ENCODE results near the gene NUDT19. TPM values are rescaled to one million over a fixed set of nuclear protein-coding genes. Genes with fewer than 3 reads are reported as not detected.
"Not testable (repeated sequence)": the region's sequence is repeated elsewhere in the genome, so short reads cannot be mapped to it uniquely, and the experiment has no call there.

NUDT19 gene
- total RNA-seq, 1 experiment from 2014 or later: 6.1 TPM

GRCh38 chr19:32692727-32693061 lies 1.1 kb downstream of the NUDT19 start:
- H3K79me1 ChIP-seq (ENCODE audit: insufficient read depth, low read depth, low read length, poor library complexity, severe bottlenecking): no peaks in the 10 kb centered on the region
- H4K91ac ChIP-seq (ENCODE audit: insufficient read length, low read depth, low read length): no peak overlapping the region
- Mint-ChIP-seq H3K9me3 (peaks cover 5 to 7% of the 10 kb centered on the region in 2 experiments; a peak in 3 of 5 replicates), H3K36me3 (ENCODE audit: insufficient read depth in 1 of 3, low read depth in 3 of 3) (peaks cover 0 to 14% (median 7%) of the 10 kb centered on the region in 3 experiments; a peak in 6 of 7 replicates), H3K27ac (no peak overlapping the region), H3K4me1 (peaks cover 17 to 25% of the 10 kb centered on the region in 2 experiments), H3K4me3 (peak overlapping the region; percentile 53 to 75; a peak in 4 of 5 replicates), H3K27me3 (ENCODE audit: low read depth) (peaks cover 13% of the 10 kb centered on the region; the same call in 1 of the 2 replicates)
- DNase-seq: no peak
- no peak overlapping the region for H2BK20ac ChIP-seq (ENCODE audit: low read depth, low read length, poor library complexity, severe bottlenecking)
- no peaks in the 10 kb centered on the region for H3K9me3 ChIP-seq (ENCODE audit: control insufficient read depth, low read depth, low read length)
- H2AK5ac ChIP-seq (ENCODE audit: insufficient read length, low read length): no peak overlapping the region
- no peak overlapping the region for H3K4ac ChIP-seq (ENCODE audit: low read depth, low read length)
- H3K79me2 ChIP-seq (ENCODE audit: insufficient read depth, low read length): no peaks in the 10 kb centered on the region
- H2BK120ac ChIP-seq (ENCODE audit: low read depth, low read length, poor library complexity, severe bottlenecking): no peak overlapping the region
- H3K9ac ChIP-seq (ENCODE audit: extremely low read depth, insufficient read length, low read length): no peak overlapping the region
- no peak overlapping the region for H3K23ac ChIP-seq (ENCODE audit: insufficient read length, low read depth, low read length)
- H3K14ac ChIP-seq (ENCODE audit: insufficient read depth, low read length): peak overlapping the region; percentile 89; the same call in 1 of the 2 replicates
- no CpG with 5 or more reads among the region's 7 CpGs for WGBS (ENCODE audit: extremely low coverage, insufficient read length, low lambda C conversion rate)
- no peak overlapping the region for H2AFZ ChIP-seq (ENCODE audit: low read length)
- H3K4me2 ChIP-seq (ENCODE audit: insufficient read depth, insufficient read length, low read length): peak overlapping the region; percentile 40
- H2BK5ac ChIP-seq (ENCODE audit: insufficient read length, low read length): no peak overlapping the region
- H3K4me1 ChIP-seq (ENCODE audit: insufficient read depth, low read length): peaks cover 2% of the 10 kb centered on the region; the same call in 1 of the 2 replicates
- H3K27me3 ChIP-seq (ENCODE audit: insufficient read depth, low read length): no peaks in the 10 kb centered on the region; the same call in 1 of the 2 replicates
- H3T11ph ChIP-seq (ENCODE audit: low read length): no peak overlapping the region
- H3K18ac ChIP-seq (ENCODE audit: insufficient read length, low read depth, low read length): no peak overlapping the region
- H3K27ac ChIP-seq (ENCODE audit: insufficient read length, low read depth, low read length): no peak overlapping the region
- no peak overlapping the region for H2BK15ac ChIP-seq (ENCODE audit: low read depth, low read length)
- TF ChIP-seq, protein P1, sequence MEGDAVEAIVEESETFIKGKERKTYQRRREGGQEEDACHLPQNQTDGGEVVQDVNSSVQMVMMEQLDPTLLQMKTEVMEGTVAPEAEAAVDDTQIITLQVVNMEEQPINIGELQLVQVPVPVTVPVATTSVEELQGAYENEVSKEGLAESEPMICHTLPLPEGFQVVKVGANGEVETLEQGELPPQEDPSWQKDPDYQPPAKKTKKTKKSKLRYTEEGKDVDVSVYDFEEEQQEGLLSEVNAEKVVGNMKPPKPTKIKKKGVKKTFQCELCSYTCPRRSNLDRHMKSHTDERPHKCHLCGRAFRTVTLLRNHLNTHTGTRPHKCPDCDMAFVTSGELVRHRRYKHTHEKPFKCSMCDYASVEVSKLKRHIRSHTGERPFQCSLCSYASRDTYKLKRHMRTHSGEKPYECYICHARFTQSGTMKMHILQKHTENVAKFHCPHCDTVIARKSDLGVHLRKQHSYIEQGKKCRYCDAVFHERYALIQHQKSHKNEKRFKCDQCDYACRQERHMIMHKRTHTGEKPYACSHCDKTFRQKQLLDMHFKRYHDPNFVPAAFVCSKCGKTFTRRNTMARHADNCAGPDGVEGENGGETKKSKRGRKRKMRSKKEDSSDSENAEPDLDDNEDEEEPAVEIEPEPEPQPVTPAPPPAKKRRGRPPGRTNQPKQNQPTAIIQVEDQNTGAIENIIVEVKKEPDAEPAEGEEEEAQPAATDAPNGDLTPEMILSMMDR (conservative IDR thresholded peaks at IDR 0.05): no peak
- no peak overlapping the region for H4K5ac ChIP-seq (ENCODE audit: insufficient read length, low read depth, low read length)
- H4K8ac ChIP-seq (replicated peaks; ENCODE audit: insufficient read length, low read depth, low read length): no peak overlapping the region
- H3K56ac ChIP-seq (ENCODE audit: insufficient read length, low read depth, low read length): no peak overlapping the region
- no peak overlapping the region for H2BK12ac ChIP-seq (ENCODE audit: insufficient read length, low read depth, low read length)
- no peaks in the 10 kb centered on the region for H4K20me1 ChIP-seq (ENCODE audit: control insufficient read depth, insufficient read depth, insufficient read length)
- H3K23me2 ChIP-seq (ENCODE audit: insufficient read length, low read depth, low read length, poor library complexity, severe bottlenecking): peaks cover 6% of the 10 kb centered on the region

GRCh38 chr19:32693151-32694108 lies 1.8 kb downstream of the NUDT19 start:
- H3K27ac Mint-ChIP-seq; H3K79me1 ChIP-seq (ENCODE audit: insufficient read depth, low read depth, low read length, poor library complexity, severe bottlenecking); H3K27ac ChIP-seq (ENCODE audit: insufficient read length, low read depth, low read length); DNase-seq; H4K91ac ChIP-seq (ENCODE audit: insufficient read length, low read depth, low read length); H3K4me1 ChIP-seq (ENCODE audit: insufficient read depth, low read length); H2AK5ac ChIP-seq (ENCODE audit: insufficient read length, low read length); H3K23ac ChIP-seq (ENCODE audit: insufficient read length, low read depth, low read length); H2BK5ac ChIP-seq (ENCODE audit: insufficient read length, low read length); H3K56ac ChIP-seq (ENCODE audit: insufficient read length, low read depth, low read length); H3K18ac ChIP-seq (ENCODE audit: insufficient read length, low read depth, low read length); H2AFZ ChIP-seq (ENCODE audit: low read length); H3K9ac ChIP-seq (ENCODE audit: extremely low read depth, insufficient read length, low read length); H3K23me2 ChIP-seq (ENCODE audit: insufficient read length, low read depth, low read length, poor library complexity, severe bottlenecking); H3K14ac ChIP-seq (ENCODE audit: insufficient read depth, low read length); H2BK120ac ChIP-seq (ENCODE audit: low read depth, low read length, poor library complexity, severe bottlenecking); H2BK20ac ChIP-seq (ENCODE audit: low read depth, low read length, poor library complexity, severe bottlenecking); H4K20me1 ChIP-seq (ENCODE audit: control insufficient read depth, insufficient read depth, insufficient read length); H3K27me3 ChIP-seq (ENCODE audit: insufficient read depth, low read length); H4K8ac ChIP-seq (replicated peaks; ENCODE audit: insufficient read length, low read depth, low read length); H3K9me3 ChIP-seq (ENCODE audit: control insufficient read depth, low read depth, low read length); H4K5ac ChIP-seq (ENCODE audit: insufficient read length, low read depth, low read length); H3K4me2 ChIP-seq (ENCODE audit: insufficient read depth, insufficient read length, low read length); H3K4ac ChIP-seq (ENCODE audit: low read depth, low read length); H3K79me2 ChIP-seq (ENCODE audit: insufficient read depth, low read length); H2BK12ac ChIP-seq (ENCODE audit: insufficient read length, low read depth, low read length); H3T11ph ChIP-seq (ENCODE audit: low read length); H2BK15ac ChIP-seq (ENCODE audit: low read depth, low read length); H3K9me3 Mint-ChIP-seq: not testable (repeated sequence)
- peaks cover 24 to 32% of the 10 kb centered on the region in 2 experiments for H3K4me1 Mint-ChIP-seq
- H3K27me3 Mint-ChIP-seq (ENCODE audit: low read depth): peaks cover 13% of the 10 kb centered on the region; the same call in 1 of the 2 replicates
- peaks cover 0 to 14% (median 7%) of the 10 kb centered on the region in 3 experiments; a peak in 6 of 7 replicates for H3K36me3 Mint-ChIP-seq (ENCODE audit: insufficient read depth in 1 of 3, low read depth in 3 of 3)
- WGBS (ENCODE audit: extremely low coverage, insufficient read length, low lambda C conversion rate): no CpG with 5 or more reads among the region's 20 CpGs
- peak overlapping the region; percentile 53 to 75 for H3K4me3 Mint-ChIP-seq
